ENCODE measurements around the gene TRPT1. TPM values are rescaled to one million over a fixed set of nuclear protein-coding genes. Genes with fewer than 3 reads are reported as not detected.
A peak's percentile ranks its signal among the peaks of the same experiment; 100 is the strongest.

Gene TRPT1
- total and polyA plus RNA-seq, 2 of the 4 experiments (the other 2 are of a cell fraction): 63.2 to 81.9 TPM

DNA sequence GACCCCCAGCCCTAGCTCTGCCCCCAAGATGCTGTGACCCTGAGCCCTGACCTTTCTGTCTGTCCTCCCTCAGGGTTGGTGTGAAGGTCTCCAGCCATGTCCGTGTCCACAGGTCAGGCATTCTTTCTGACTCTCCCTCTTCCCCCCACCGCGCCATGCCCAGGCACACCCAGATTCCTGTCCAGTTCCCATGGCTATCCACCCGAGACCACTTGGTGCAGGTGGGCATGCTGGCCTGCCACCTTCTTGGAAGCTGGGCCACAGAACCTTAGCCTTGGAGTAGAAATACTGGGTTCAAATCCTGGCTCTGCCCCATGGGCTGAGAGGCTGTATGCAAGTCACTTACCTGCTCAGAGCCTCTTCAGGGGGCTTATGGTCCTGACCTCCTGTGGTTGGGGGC, 23.1 kb upstream of the TRPT1 start:
- Histone ChIP-seq H4K20me1 (ENCODE audit: insufficient read depth, low read length) (peaks cover 21% of the 10 kb centered on the region), H3K14ac (replicated peaks; ENCODE audit: low read depth, low read length) (no peak overlapping the region), H4K91ac (ENCODE audit: insufficient read depth, low read depth, low read length) (peak overlapping the region; percentile 41; the same call in 1 of the 2 replicates), H3K56ac (ENCODE audit: extremely low read depth, insufficient read depth, low read length) (no peak overlapping the region), H4K5ac (ENCODE audit: low read depth, low read length) (no peak overlapping the region), H2AK5ac (ENCODE audit: low read depth, low read length) (no peak overlapping the region), H3K4me3 (ENCODE audit: insufficient read depth, low read depth, low read length) (no peak overlapping the region), H3K27ac (ENCODE audit: insufficient read depth, low read length) (no peak overlapping the region), H3K18ac (ENCODE audit: low read depth, low read length) (no peak overlapping the region), H3K27me3 (ENCODE audit: control insufficient read depth, insufficient read depth, low read length) (no peaks in the 10 kb centered on the region), H3K4me1 (ENCODE audit: control insufficient read depth, insufficient read depth, low read length) (peaks cover 13% of the 10 kb centered on the region), H2BK5ac (ENCODE audit: low read depth, low read length, poor library complexity, severe bottlenecking) (no peak overlapping the region), H2AFZ (replicated peaks; ENCODE audit: low read length, poor library complexity) (no peak overlapping the region), H3K79me1 (ENCODE audit: low read depth in 1 of 2, low read length in 2 of 2) (peaks cover 8 to 36% of the 10 kb centered on the region in 2 experiments), H3K9me3 (ENCODE audit: control insufficient read depth, insufficient read depth, low read length) (no peaks in the 10 kb centered on the region), H2BK20ac (ENCODE audit: low read depth, low read length) (no peak overlapping the region), H2AK9ac (replicated peaks; ENCODE audit: low read depth, low read length, poor library complexity) (no peak overlapping the region), H2BK15ac (ENCODE audit: low read depth, low read length) (no peak overlapping the region), H3K36me3 (ENCODE audit: control insufficient read depth, insufficient read depth, low read length) (peaks cover 3% of the 10 kb centered on the region; the same call in 1 of the 2 replicates), H3K4me2 (ENCODE audit: low read depth, low read length) (no peak overlapping the region), H3K9me1 (ENCODE audit: insufficient read depth, low read length) (no peaks in the 10 kb centered on the region), H3K9ac (ENCODE audit: low read depth, low read length) (no peak overlapping the region), H2BK120ac (ENCODE audit: low read depth, low read length) (no peak overlapping the region), H4K8ac (ENCODE audit: low read depth in 2 of 2, low read length in 2 of 2) (no peak overlapping the region), H3K4ac (ENCODE audit: low read depth, low read length) (no peak overlapping the region; the same call in 1 of the 2 replicates), H3K23ac (ENCODE audit: low read depth, low read length) (no peak overlapping the region)
- no peak for ATAC-seq (ENCODE audit: low read depth)
- ChIA-PET CTCF (no interaction called here), POLR2A (ENCODE audit: unreplicated experiment) (interaction anchor here (0.9 kb wide), 1 partner anchor 19 kb away, joined by 3 read pairs; no protein-coding TSS in a partner anchor)
- WGBS, 2 experiments (ENCODE audit: extremely low coverage in 2 of 2, insufficient read length in 1 of 2): 100% methylated on average over 2 of the region's 4 CpGs; no CpG with 5 or more reads in 1 of the 2 experiments
- DNase-seq: no peak
- in situ Hi-C loops (cut with MboI; ENCODE audit: low sequenced_read_pairs) (no loop called here), dilution Hi-C loops (cut with HindIII; ENCODE audit: low sequenced_read_pairs, unreplicated experiment) (no loop called here), intact Hi-C loops (cut with micrococcal nuclease) (no loop called here)
- TF ChIP-seq, protein P1, sequence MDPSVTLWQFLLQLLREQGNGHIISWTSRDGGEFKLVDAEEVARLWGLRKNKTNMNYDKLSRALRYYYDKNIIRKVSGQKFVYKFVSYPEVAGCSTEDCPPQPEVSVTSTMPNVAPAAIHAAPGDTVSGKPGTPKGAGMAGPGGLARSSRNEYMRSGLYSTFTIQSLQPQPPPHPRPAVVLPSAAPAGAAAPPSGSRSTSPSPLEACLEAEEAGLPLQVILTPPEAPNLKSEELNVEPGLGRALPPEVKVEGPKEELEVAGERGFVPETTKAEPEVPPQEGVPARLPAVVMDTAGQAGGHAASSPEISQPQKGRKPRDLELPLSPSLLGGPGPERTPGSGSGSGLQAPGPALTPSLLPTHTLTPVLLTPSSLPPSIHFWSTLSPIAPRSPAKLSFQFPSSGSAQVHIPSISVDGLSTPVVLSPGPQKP (IDR thresholded peaks at IDR 0.05; ENCODE audit: borderline replicate concordance, low read depth, low read length): no peak
- TF ChIP-seq RAD21 (IDR thresholded peaks at IDR 0.05; ENCODE audit: low read length) (no peak), RCOR1 (IDR thresholded peaks at IDR 0.05; ENCODE audit: insufficient replicate concordance, low read length) (no peak), RFX5 (IDR thresholded peaks at IDR 0.05; ENCODE audit: low read depth, low read length) (no peak), MAFK (IDR thresholded peaks at IDR 0.05; ENCODE audit: low read depth, low read length) (no peak)
- TF ChIP-seq, protein P2, sequence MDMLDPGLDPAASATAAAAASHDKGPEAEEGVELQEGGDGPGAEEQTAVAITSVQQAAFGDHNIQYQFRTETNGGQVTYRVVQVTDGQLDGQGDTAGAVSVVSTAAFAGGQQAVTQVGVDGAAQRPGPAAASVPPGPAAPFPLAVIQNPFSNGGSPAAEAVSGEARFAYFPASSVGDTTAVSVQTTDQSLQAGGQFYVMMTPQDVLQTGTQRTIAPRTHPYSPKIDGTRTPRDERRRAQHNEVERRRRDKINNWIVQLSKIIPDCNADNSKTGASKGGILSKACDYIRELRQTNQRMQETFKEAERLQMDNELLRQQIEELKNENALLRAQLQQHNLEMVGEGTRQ (IDR thresholded peaks at IDR 0.05; ENCODE audit: low read depth, low read length): no peak
- BruUV-seq (replicated peaks): no TSS peak

All from IMR-90 (cell line).